K562 (cell line): ENCODE measurements around the gene DBP. TPM values are rescaled to one million over a fixed set of nuclear protein-coding genes. Genes with fewer than 3 reads are reported as not detected.
A peak's percentile ranks its signal among the peaks of the same experiment; 100 is the strongest.

ENCODE experiments used
- C11orf30 ChIP-seq: fragments of 450-650 bp; IDR thresholded peaks from 2 replicates; pipeline ENCODE4 v1.6.1; 2016; ENCODE audit warnings: low read depth, mild to moderate bottlenecking
- CEBPZ ChIP-seq: fragments of 150-350 bp; IDR thresholded peaks from 2 replicates; pipeline ENCODE4 v1.6.1; 2014; ENCODE audit warnings: low read depth, mild to moderate bottlenecking, low read length, borderline replicate concordance
- HINFP ChIP-seq: fragments of 450-650 bp; conservative IDR thresholded peaks from 2 replicates; pipeline ENCODE4 v1.6.1; 2016; ENCODE audit warnings: missing genetic modification characterization, low read depth, mild to moderate bottlenecking, control low read depth, missing compliant biosample characterization
- KAT8 ChIP-seq: fragments of 450-650 bp; IDR thresholded peaks from 2 replicates; pipeline ENCODE4 v1.6.1; 2016; ENCODE audit warnings: low read depth, mild to moderate bottlenecking
- MAFG ChIP-seq: fragments of 450-650 bp; conservative IDR thresholded peaks from 2 replicates; pipeline ENCODE4 v1.6.1; 2016; ENCODE audit warnings: missing genetic modification characterization, missing compliant biosample characterization
- PML ChIP-seq: IDR thresholded peaks from 2 replicates; pipeline ENCODE4 v1.6.1; 2012; ENCODE audit warnings: low read length, inconsistent platforms
- POLR2AphosphoS5 ChIP-seq: IDR thresholded peaks from 2 replicates; pipeline ENCODE4 v1.6.1; 2011; ENCODE audit warnings: mild to moderate bottlenecking, low read depth, low read length, moderate library complexity; ENCODE audit not compliant: control insufficient read depth, insufficient read depth
- POLR2B ChIP-seq: fragments of 450-650 bp; IDR thresholded peaks from 2 replicates; pipeline ENCODE4 v1.6.1; 2018; ENCODE audit warnings: low read depth; ENCODE audit not compliant: partially characterized antibody
- RFX7 ChIP-seq: fragments of 250-450 bp; sonication (Bioruptor Pico); IDR thresholded peaks from 2 replicates; pipeline ENCODE4 v1.5.1; 2021; ENCODE audit warnings: mild to moderate bottlenecking
- SMARCA5 ChIP-seq: fragments of 450-650 bp; IDR thresholded peaks from 2 replicates; pipeline ENCODE4 v1.6.1; 2016
- SMARCB1 ChIP-seq: IDR thresholded peaks from 2 replicates; pipeline ENCODE4 v1.6.1; 2011; ENCODE audit warnings: improper control_type of control experiment, low read depth; ENCODE audit not compliant: insufficient read length
- SMARCC2 ChIP-seq: fragments of 450-650 bp; IDR thresholded peaks from 2 replicates; pipeline ENCODE4 v1.6.1; 2017; ENCODE audit warnings: antibody characterized with exemption, moderate library complexity, mild to moderate bottlenecking, low read depth
- STAT6 ChIP-seq: sonication (generic); formaldehyde crosslinking; IDR thresholded peaks from 2 replicates; pipeline ENCODE4 v1.8.1; 2023; ENCODE audit warnings: mild to moderate bottlenecking, missing genetic modification reagents
- TCF15 ChIP-seq: fragments of 250-450 bp; sonication (Bioruptor Pico); IDR thresholded peaks from 2 replicates; pipeline ENCODE4 v1.8.0; 2022; ENCODE audit warnings: moderate library complexity, mild to moderate bottlenecking, inconsistent platforms
- ZBTB2 ChIP-seq: fragments of 450-650 bp; IDR thresholded peaks from 2 replicates; pipeline ENCODE4 v1.6.1; 2016; ENCODE audit warnings: antibody characterized with exemption
- ZNF121 ChIP-seq: sonication (generic); formaldehyde crosslinking; conservative IDR thresholded peaks from 2 replicates; pipeline ENCODE4 v1.8.0; 2022; ENCODE audit warnings: missing genetic modification reagents
- ZNF143 ChIP-seq: sonication (generic); formaldehyde crosslinking; IDR thresholded peaks from 2 replicates; pipeline ENCODE4 v1.9.0; 2022; ENCODE audit warnings: mild to moderate bottlenecking, missing genetic modification reagents
- polyA plus RNA-seq, 8 experiments: library from polyadenylated mRNA; depleted of rRNA in 4 of 8; stranded (reverse) in 5 of 8; unstranded in 3 of 8; fragments of >200 nt; fragmentation: Nextera tagmentation in 2 of 8; fragmentation: Illumina TruSeq in 1 of 8; extraction: Ambion mirVana in 2 of 8; extraction: Trizol in 1 of 8; gene quantifications; 2 replicates each; pipeline versions ENCODE4 v1.2.1 to v1.2.3, GENCODE V29; 2011 to 2014; ENCODE audit warnings: inconsistent platforms in 1 of 8, missing spikeins in 1 of 8
- total RNA-seq, 7 experiments: library from RNA; depleted of rRNA in 6 of 7; stranded (reverse); fragments of >200 nt in 6 of 7; fragmentation: Illumina TruSeq in 2 of 7; extraction: Trizol in 2 of 7; gene quantifications; 2 replicates each; pipeline versions ENCODE4 v1.2.1 to v1.2.3, GENCODE V29; 2011 to 2021; ENCODE audit warnings: low replicate concordance in 1 of 7

DBP gene
- total and polyA plus RNA-seq, 9 of the 15 experiments (the other 6 are each of a cell fraction or from before 2014, with no cell fraction given) = 0.25 to 5.5 (median 1.8) TPM

- no peak for TF ChIP-seq STAT6
- peak; percentile 90 for TF ChIP-seq POLR2B
- TF ChIP-seq KAT8 = no peak
- no peak for TF ChIP-seq C11orf30
- TF ChIP-seq ZBTB2 = no peak
- no peak for TF ChIP-seq ZNF143 (CRISPR knock-in tag)
- TF ChIP-seq MAFG (tag) = no peak
- TF ChIP-seq CEBPZ = no peak
- no peak for TF ChIP-seq ZNF121 (CRISPR knock-in tag)
- no peak for TF ChIP-seq SMARCC2
- TF ChIP-seq POLR2AphosphoS5 = peak; percentile 90
- TF ChIP-seq SMARCB1 = no peak
- 0 out of 2 replicates have a peak, but pooled peaks have one; percentile 5 for TF ChIP-seq RFX7 (CRISPR knock-in tag)
- peak; percentile 64; the same call in 1 of the 2 replicates for TF ChIP-seq PML
- TF ChIP-seq HINFP (tag) = no peak
- TF ChIP-seq SMARCA5 = no peak
- no peak for TF ChIP-seq TCF15 (CRISPR knock-in tag)
Observed at GRCh38 chr19:48614436-48615230, 22.5 kb downstream of the DBP start, which contains the start of gene FAM83E (continued).
